ENCODE results near the gene BPI.

DNA sequence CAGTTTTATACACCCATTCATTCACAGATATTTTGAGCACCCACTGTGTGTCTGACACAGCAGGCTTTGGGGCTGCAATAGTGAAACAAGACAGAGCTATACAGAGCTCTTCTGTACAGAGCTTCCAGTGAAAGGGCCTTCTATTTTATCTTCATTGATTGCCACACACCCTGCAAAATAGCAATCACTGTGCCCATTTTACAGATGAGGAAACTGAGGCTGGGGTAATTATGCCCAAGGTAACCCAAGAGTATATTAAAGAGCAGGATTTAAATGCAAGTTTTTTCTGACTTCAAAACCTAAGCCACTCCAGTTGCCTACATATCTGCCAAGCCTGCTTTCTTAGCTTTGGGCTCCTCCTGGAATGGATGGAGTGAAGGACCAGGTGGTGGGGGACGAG is 4.5 kb downstream of the BPI start:
- TF ChIP-seq, protein P1, sequence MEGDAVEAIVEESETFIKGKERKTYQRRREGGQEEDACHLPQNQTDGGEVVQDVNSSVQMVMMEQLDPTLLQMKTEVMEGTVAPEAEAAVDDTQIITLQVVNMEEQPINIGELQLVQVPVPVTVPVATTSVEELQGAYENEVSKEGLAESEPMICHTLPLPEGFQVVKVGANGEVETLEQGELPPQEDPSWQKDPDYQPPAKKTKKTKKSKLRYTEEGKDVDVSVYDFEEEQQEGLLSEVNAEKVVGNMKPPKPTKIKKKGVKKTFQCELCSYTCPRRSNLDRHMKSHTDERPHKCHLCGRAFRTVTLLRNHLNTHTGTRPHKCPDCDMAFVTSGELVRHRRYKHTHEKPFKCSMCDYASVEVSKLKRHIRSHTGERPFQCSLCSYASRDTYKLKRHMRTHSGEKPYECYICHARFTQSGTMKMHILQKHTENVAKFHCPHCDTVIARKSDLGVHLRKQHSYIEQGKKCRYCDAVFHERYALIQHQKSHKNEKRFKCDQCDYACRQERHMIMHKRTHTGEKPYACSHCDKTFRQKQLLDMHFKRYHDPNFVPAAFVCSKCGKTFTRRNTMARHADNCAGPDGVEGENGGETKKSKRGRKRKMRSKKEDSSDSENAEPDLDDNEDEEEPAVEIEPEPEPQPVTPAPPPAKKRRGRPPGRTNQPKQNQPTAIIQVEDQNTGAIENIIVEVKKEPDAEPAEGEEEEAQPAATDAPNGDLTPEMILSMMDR (IDR thresholded peaks at IDR 0.05) = no peak
- no peak for TF ChIP-seq POLR2A (IDR thresholded peaks at IDR 0.05)
